HEK293 (cell line): ENCODE results near the gene CDT1.

Source experiments
- CTCF ChIA-PET: fragments of 350-600 bp; formaldehyde crosslinking; extraction: SDS; loops from one replicate; lab custom pipeline; 2021; ENCODE audit warnings: antibody characterized with exemption; lab: Yijun Ruan, JAX
- POLR2A ChIA-PET: fragments of 300-600 bp; formaldehyde crosslinking; extraction: SDS; loops from one replicate; lab custom pipeline; 2020; ENCODE audit warnings: antibody characterized with exemption, inconsistent platforms; lab: Yijun Ruan, JAX
- H3K27ac ChIP-seq: fragments of 200-500 bp; sonication (Bioruptor generic); 2 replicates; pipeline ENCODE4 v1.5.1; 2014; ENCODE audit warnings: low read depth, low read length, control low read depth, inconsistent platforms; ENCODE audit errors: extremely low read depth
- H3K36me3 ChIP-seq, 2 experiments: fragments of 200-500 bp in 1 of 2; sonication (Bioruptor generic) in 1 of 2; 1 replicate in 1 of 2; 2 replicates in 1 of 2; pipeline ENCODE4 v1.5.1; 2014 to 2017; ENCODE audit warnings: inconsistent platforms in 2 of 2, low read length in 2 of 2; ENCODE audit not compliant: control insufficient read depth in 2 of 2, insufficient read depth in 1 of 2
- H3K4me1 ChIP-seq: fragments of 200-500 bp; sonication (Bioruptor generic); 2 replicates; pipeline ENCODE4 v1.5.1; 2014; ENCODE audit warnings: mild to moderate bottlenecking, low read length, inconsistent platforms; ENCODE audit not compliant: control insufficient read depth, insufficient read depth
- H3K4me3 ChIP-seq: 2 replicates; pipeline ENCODE4 v1.5.1; 2011; ENCODE audit warnings: low read depth, mild to moderate bottlenecking, control low read depth, low read length, moderate library complexity
- H3K9me3 ChIP-seq: fragments of 200-500 bp; sonication (Bioruptor generic); 2 replicates; pipeline ENCODE4 v1.5.1; 2014; ENCODE audit warnings: low read depth, low read length, inconsistent platforms; ENCODE audit not compliant: control insufficient read depth, insufficient read depth
- IKZF3 ChIP-seq: fragments of 450-650 bp; IDR thresholded peaks from 2 replicates; pipeline ENCODE4 v1.5.0; 2018; ENCODE audit warnings: missing biosample characterization, mild to moderate bottlenecking, missing genetic modification characterization, moderate library complexity
- KLF16 ChIP-seq: fragments of 450-650 bp; formaldehyde crosslinking; IDR thresholded peaks from 2 replicates; pipeline ENCODE4 v1.5.1; 2017; ENCODE audit warnings: missing biosample characterization, missing genetic modification characterization
- REST ChIP-seq: fragments of 450-650 bp; formaldehyde crosslinking; IDR thresholded peaks from 2 replicates; pipeline ENCODE4 v1.5.1; 2016; ENCODE audit warnings: missing biosample characterization, missing genetic modification characterization
- ZBTB48 ChIP-seq: fragments of 450-650 bp; formaldehyde crosslinking; IDR thresholded peaks from 2 replicates; pipeline ENCODE4 v1.5.1; 2016; ENCODE audit warnings: missing biosample characterization, missing genetic modification characterization
- ZBTB8A ChIP-seq: fragments of 450-650 bp; formaldehyde crosslinking; IDR thresholded peaks from 2 replicates; pipeline ENCODE4 v1.5.1; 2016; ENCODE audit warnings: missing biosample characterization, missing genetic modification characterization
- ZFP41 ChIP-seq: fragments of 450-650 bp; formaldehyde crosslinking; IDR thresholded peaks from 2 replicates; pipeline ENCODE4 v1.5.1; 2016; ENCODE audit warnings: missing biosample characterization, missing genetic modification characterization, borderline replicate concordance
- ZNF121 ChIP-seq: fragments of 450-650 bp; formaldehyde crosslinking; IDR thresholded peaks from 2 replicates; pipeline ENCODE4 v1.5.1; 2016; ENCODE audit warnings: missing biosample characterization, missing genetic modification characterization
- ZNF148 ChIP-seq: fragments of 450-650 bp; formaldehyde crosslinking; IDR thresholded peaks from 2 replicates; pipeline ENCODE4 v1.5.0; 2017; ENCODE audit warnings: missing biosample characterization, missing genetic modification characterization, borderline replicate concordance
- ZNF157 ChIP-seq: fragments of 450-650 bp; formaldehyde crosslinking; IDR thresholded peaks from 2 replicates; pipeline ENCODE4 v1.5.1; 2016; ENCODE audit warnings: missing biosample characterization, missing genetic modification characterization
- ZNF202 ChIP-seq: fragments of 450-650 bp; formaldehyde crosslinking; IDR thresholded peaks from 2 replicates; pipeline ENCODE4 v1.5.1; 2016; ENCODE audit warnings: missing biosample characterization, missing genetic modification characterization, borderline replicate concordance
- ZNF23 ChIP-seq: fragments of 450-650 bp; formaldehyde crosslinking; IDR thresholded peaks from 2 replicates; pipeline ENCODE4 v1.5.1; 2016; ENCODE audit warnings: missing biosample characterization, missing genetic modification characterization, borderline replicate concordance
- ZNF292 ChIP-seq: fragments of 450-650 bp; formaldehyde crosslinking; IDR thresholded peaks from 2 replicates; pipeline ENCODE4 v1.5.1; 2016; ENCODE audit warnings: low read depth, missing biosample characterization, missing genetic modification characterization, borderline replicate concordance
- ZNF302 ChIP-seq: fragments of 450-650 bp; formaldehyde crosslinking; IDR thresholded peaks from 2 replicates; pipeline ENCODE4 v1.5.1; 2016; ENCODE audit warnings: missing biosample characterization, missing genetic modification characterization, low read depth
- ZNF335 ChIP-seq: fragments of 450-650 bp; formaldehyde crosslinking; conservative IDR thresholded peaks from 2 replicates; pipeline ENCODE4 v1.5.1; 2016; ENCODE audit warnings: missing biosample characterization, missing genetic modification characterization
- ZNF362 ChIP-seq: fragments of 450-650 bp; formaldehyde crosslinking; IDR thresholded peaks from 2 replicates; pipeline ENCODE4 v1.5.1; 2016; ENCODE audit warnings: missing biosample characterization, missing genetic modification characterization
- ZNF521 ChIP-seq: fragments of 450-650 bp; formaldehyde crosslinking; IDR thresholded peaks from 2 replicates; pipeline ENCODE4 v1.5.1; 2017; ENCODE audit warnings: missing biosample characterization, mild to moderate bottlenecking, missing genetic modification characterization
- ZNF670 ChIP-seq: fragments of 450-650 bp; formaldehyde crosslinking; IDR thresholded peaks from 2 replicates; pipeline ENCODE4 v1.5.1; 2016; ENCODE audit warnings: missing biosample characterization, missing genetic modification characterization, low read depth
- ZNF707 ChIP-seq: fragments of 450-650 bp; formaldehyde crosslinking; IDR thresholded peaks from 2 replicates; pipeline ENCODE4 v1.5.1; 2016; ENCODE audit warnings: missing biosample characterization, missing genetic modification characterization
- ZNF76 ChIP-seq: fragments of 450-650 bp; formaldehyde crosslinking; IDR thresholded peaks from 2 replicates; pipeline ENCODE4; 2016; ENCODE audit warnings: low read depth, missing biosample characterization, missing genetic modification characterization, borderline replicate concordance
- ZNF837 ChIP-seq: fragments of 450-650 bp; formaldehyde crosslinking; IDR thresholded peaks from 2 replicates; pipeline ENCODE4 v1.5.1; 2016; ENCODE audit warnings: missing biosample characterization, missing genetic modification characterization
- ZSCAN5A ChIP-seq: fragments of 450-650 bp; formaldehyde crosslinking; IDR thresholded peaks from 2 replicates; pipeline ENCODE4 v1.5.1; 2016; ENCODE audit warnings: missing biosample characterization, missing genetic modification characterization
- TF ChIP-seq, protein P1 (sequence below): fragments of 450-650 bp; IDR thresholded peaks from 2 replicates; pipeline ENCODE4 v1.5.1; 2018; ENCODE audit warnings: missing biosample characterization, missing genetic modification characterization

CDT1 gene

GRCh38 chr16:88759245-88759975 is 44.2 kb upstream of the CDT1 start:
- TF ChIP-seq REST (tag by site-specific recombination) (no peak), ZFP41 (tag by site-specific recombination) (no peak), ZNF362 (tag by site-specific recombination) (no peak), ZNF670 (no peak), ZNF292 (tag by site-specific recombination) (no peak), ZNF148 (tag by site-specific recombination) (no peak), ZNF837 (no peak)
- TF ChIP-seq, protein P1, sequence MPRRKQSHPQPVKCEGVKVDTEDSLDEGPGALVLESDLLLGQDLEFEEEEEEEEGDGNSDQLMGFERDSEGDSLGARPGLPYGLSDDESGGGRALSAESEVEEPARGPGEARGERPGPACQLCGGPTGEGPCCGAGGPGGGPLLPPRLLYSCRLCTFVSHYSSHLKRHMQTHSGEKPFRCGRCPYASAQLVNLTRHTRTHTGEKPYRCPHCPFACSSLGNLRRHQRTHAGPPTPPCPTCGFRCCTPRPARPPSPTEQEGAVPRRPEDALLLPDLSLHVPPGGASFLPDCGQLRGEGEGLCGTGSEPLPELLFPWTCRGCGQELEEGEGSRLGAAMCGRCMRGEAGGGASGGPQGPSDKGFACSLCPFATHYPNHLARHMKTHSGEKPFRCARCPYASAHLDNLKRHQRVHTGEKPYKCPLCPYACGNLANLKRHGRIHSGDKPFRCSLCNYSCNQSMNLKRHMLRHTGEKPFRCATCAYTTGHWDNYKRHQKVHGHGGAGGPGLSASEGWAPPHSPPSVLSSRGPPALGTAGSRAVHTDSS (tag by site-specific recombination), result 0 out of 2 replicates have a peak, but pooled peaks have one; percentile 43
- TF ChIP-seq, all 188 proteins: peak for 1
- no peak overlapping the region for H3K4me3 ChIP-seq
- ChIA-PET POLR2A (interaction anchor here (3.8 kb wide), 1 partner anchor 11 kb away, joined by 24 read pairs; no protein-coding TSS in a partner anchor), CTCF (interaction anchor here (1.1 to 4.3 kb wide), 2 partner anchors 21 to 22 kb away, joined by 4 to 28 read pairs; no protein-coding TSS in a partner anchor)
- no peak overlapping the region for H3K27ac ChIP-seq
- no peaks in the 10 kb centered on the region for H3K9me3 ChIP-seq
- H3K4me1 ChIP-seq, result peaks cover 8% of the 10 kb centered on the region
- H3K36me3 ChIP-seq, result no peaks in the 10 kb centered on the region

- POLR2A ChIA-PET, result interaction anchor here (0.5 to 3.8 kb wide), 3 partner anchors 9 to 50 kb away, joined by 3 to 24 read pairs (median 3); no protein-coding TSS in a partner anchor
- H3K9me3 ChIP-seq, result no peaks in the 10 kb centered on the region
- no peak overlapping the region for H3K4me3 ChIP-seq
- peaks cover 8% of the 10 kb centered on the region for H3K4me1 ChIP-seq
- no peak overlapping the region for H3K27ac ChIP-seq
- no peaks in the 10 kb centered on the region for H3K36me3 ChIP-seq
- CTCF ChIA-PET, result interaction anchor here (0.6 to 4.3 kb wide), 4 partner anchors 13 to 23 kb away, joined by 3 to 28 read pairs (median 4); no protein-coding TSS in a partner anchor
- TF ChIP-seq ZSCAN5A (no peak), IKZF3 (tag by site-specific recombination) (no peak), ZNF335 (tag by site-specific recombination) (no peak), ZBTB8A (tag by site-specific recombination) (no peak), ZNF157 (tag by site-specific recombination) (no peak), ZNF302 (tag by site-specific recombination) (no peak), ZNF23 (tag by site-specific recombination) (no peak), ZNF202 (tag by site-specific recombination) (no peak), ZNF707 (tag by site-specific recombination) (no peak), ZBTB48 (tag by site-specific recombination) (no peak), ZNF76 (tag by site-specific recombination) (no peak), ZNF362 (tag by site-specific recombination) (no peak), KLF16 (tag by site-specific recombination) (no peak), ZNF121 (tag by site-specific recombination) (no peak), ZNF521 (tag by site-specific recombination) (no peak)
Observed at GRCh38 chr16:88759976-88760350, 43.6 kb upstream of the CDT1 start.
